T-helper 9 cell (primary cell): ENCODE results near the gene HOXD8.

ENCODE experiments used
- DNase-seq: peaks from one replicate; pipeline ENCODE4 v3.0.0-alpha.2; 2020
- total RNA-seq, 2 donors: gene quantifications; one replicate each; lab custom pipeline; 2026; lab: John Stamatoyannopoulos, UW

HOXD8 gene
- total RNA-seq = 0 reads per million in 2 donors

DNA sequence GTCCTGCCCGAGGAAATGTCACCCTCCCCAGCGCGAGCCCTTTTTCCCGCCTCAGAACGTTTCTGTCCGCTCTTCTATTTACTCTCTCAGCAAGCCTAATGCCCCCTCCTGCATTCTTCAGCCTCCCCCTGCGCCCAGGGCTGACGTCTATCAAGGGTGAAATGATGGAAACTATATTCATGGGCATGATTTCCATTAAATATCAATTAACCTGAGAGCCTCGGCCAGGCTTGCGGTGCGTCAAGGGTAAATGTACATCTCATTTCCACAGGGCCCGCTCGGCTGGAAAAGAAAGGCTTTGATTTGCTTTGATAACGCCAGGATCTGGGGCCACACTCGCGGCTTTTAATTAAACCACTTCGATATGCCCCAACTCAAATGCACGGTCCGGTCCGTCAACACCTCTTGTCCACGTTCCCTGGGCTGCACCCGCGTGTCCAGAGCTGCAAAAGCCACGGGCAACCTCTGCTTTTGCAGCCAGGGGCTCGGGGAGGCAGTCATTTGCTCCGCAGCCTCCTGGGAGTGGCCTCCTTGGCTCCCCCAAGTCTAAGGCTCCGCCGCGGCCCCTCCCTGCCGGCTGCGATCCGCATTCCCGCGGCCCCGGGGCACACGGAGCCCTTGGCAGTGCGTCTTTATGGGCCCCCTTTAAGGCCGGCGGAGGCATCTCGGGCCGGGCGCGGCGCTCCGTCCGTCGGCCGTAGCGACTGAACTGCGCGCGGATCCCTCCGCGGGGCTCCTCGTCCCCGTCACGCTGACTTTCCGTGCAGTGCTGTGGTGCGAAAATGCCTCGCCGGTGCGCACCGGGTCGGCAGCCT lies at the start of gene HOXD8:
TSS of gene HOXD8 (plus strand) at position 724 of the 815 bp plus-strand sequence. CDS start 662 bp downstream, outside the sequence.
- no peak for DNase-seq

DNA sequence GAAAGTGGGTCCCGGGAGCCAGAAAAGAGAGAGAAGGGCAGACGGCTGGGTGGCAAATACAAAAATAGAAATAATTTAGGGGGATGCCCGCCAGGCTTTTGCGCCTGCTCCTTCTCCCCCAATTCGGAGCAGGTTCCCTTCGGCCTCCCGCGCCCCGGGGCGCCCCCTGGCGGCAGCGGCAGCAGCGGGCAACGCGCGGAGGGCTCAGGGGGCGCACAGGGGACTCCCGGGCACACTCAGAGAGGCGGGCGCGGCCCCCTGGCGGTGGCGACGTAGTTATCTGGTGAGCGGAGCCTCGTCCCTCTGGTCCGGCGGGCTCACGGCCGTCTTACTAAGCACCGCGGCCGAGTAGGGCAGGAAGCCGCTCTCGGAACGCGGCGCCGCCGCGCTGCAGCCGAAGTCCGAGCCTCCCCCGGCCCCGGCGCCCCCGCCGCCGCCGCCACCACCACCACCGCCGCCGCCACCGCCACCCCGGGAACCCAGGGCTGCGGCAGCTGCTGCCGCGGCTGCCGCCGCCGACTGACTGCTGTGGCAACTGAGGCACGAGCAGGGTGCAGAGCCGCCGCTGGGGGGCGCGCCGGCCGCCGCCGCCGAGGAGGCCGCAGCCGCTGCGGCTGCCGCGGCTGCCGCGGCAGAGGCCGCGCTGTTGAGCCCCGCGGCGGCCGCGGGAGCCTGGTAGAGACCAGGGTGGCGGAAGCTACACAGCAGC lies 49.5 kb upstream of the HOXD8 start:
- DNase-seq = no peak

DNA sequence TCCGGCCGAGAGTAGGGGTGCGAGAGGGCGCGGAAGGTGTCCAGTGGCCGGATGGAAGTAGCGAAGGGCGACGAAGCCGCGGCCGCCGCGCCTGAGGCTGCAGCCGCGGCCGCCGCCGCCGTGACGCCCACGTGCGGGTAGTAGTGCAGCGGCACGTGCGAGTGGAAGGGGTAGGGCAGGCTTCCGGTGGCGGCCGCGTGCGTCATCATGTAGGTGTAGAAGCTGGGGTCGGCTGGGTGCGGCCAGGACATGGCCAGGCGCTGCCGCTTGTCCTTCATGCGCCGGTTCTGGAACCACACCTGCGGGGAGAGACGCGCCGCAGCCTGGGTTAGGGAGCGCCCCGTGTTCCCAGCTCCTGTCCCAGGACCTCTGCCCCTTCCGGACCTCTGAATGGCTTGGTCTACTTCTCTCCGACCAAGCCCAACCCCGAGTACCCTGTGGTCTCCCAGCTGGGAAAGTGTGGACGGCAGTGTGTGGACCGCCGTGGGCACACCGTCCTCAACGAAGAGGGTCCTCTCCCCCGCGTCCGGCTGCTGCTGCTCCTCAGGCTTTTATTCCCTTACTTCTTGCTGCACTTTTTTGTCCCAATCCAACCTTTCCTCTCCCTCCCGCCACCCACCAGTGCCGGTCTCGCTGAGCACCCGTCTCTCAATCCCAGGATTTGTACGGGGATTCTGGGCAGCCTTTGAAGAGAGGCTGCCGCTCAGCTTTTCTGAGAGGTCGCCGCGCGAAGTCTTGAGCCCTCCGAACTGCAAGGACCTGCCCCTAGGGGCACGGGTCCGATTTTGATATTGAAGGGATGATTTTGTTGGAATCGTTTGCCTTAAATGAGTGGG lies 48.7 kb upstream of the HOXD8 start:
- DNase-seq = no peak

DNA sequence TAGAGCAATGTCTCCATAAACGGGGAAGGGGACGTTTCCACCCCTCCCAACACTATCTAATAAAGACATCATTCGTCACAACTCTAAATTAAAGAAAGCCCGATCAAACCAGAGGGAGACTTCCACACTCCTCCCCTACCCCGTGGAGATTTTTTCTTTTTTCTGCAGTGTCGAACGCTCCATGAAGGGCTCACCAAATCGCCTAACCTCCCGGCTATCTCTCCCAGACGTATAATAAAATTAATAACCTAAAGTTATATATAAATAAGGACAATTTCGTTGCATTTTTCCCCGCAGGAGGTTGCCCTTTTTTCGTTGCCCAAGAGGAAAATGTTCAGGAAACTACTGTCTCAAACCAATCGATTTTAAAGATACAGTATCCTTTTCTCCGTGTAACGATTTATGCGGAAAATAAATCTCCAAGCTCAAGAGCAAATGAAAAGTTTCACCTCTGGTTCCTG lies 48.1 kb upstream of the HOXD8 start:
- no peak for DNase-seq

DNA sequence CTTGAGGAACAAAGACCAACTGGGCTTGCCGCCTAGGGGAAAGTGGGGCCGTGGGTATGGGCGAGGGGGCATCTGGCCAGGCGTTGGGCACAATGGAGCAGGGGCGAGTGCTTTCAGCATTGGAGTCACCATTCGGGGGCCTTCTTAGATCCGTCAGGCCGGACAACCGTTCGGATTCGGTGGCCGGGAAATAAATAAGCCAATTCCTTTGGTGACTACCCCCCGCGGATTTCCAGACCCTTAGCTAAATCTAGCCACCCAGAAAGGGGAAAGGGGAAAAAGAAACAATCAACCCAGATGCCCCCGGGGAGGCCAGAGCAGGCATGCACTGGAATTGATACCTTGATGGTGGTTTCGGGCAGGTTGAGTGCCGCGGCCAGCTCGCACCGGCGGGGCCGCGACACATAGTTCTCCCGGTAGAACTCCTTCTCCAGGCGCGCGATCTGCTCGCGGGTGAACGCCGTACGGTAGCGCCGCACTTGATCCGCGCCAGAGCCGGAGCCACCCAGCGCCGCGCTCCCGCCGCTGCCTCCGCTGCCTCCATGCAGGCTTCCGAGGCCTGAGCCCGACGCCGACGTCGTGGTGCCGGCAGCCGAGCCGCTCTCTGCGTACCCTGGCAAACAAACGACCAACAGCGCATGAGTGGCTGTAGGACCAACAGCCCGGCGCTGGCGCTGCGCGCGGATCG lies 47.5 kb upstream of the HOXD8 start:
- DNase-seq = no peak

DNA sequence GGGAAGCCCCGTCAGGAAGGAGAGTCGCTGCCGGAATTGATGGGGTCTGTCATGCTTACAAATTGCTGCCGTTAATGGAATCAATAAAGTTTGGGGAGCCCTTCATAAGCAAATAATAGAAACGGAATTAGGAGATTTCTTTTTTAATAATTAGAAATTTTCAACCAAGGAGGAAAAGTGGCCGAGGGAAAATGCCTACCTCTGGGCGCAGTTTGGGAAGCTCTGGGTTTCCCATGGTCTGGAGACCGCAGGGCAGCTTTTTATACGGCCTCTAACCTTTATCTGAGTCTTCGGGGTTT lies 47.0 kb upstream of the HOXD8 start:
- no peak for DNase-seq

DNA sequence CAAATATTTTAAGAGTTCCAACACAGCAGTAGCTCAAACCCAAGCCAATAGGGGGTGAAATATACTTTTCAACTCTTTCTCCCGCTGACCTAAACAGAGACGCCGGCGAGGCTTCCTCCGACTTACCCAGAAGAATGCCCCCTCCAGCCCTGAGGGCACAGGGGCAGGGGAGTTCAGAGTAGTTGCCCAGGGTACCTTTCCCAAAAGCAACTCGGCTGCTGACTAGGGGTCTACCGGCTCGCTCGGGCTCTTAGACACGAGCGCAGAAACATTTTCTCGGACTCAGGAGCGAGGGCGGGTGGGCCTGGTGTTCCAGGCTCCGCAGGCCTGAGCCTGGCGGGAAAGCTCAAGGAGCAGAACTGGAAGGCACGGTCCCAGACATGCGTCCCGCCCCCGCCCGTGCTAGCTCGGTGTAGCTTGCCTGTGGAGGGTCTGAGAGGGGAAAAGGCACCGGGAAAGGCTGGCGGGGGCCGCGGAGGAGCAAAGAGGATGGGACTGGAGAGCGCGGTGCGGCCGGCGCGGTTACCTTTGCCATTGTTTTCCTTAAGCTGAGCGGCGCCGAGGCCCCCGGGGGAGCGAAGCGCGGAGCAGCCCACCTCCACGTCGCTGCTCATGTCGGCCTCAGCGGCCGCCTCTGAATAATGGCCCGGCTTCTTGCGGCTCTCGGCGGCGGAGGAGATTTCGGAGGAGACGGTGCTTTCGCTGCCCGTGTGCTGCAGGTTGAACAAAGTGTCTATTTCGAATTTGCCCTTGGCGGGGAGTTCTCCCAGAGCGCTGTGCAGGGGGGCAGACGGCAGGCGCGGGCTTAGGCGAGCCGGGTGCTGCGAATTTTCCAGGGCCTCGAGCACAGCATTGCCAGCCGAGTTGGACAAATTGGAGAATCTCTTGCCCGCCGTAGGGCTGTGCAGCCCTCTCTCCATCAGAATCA lies 46.4 kb upstream of the HOXD8 start:
- no peak for DNase-seq

DNA sequence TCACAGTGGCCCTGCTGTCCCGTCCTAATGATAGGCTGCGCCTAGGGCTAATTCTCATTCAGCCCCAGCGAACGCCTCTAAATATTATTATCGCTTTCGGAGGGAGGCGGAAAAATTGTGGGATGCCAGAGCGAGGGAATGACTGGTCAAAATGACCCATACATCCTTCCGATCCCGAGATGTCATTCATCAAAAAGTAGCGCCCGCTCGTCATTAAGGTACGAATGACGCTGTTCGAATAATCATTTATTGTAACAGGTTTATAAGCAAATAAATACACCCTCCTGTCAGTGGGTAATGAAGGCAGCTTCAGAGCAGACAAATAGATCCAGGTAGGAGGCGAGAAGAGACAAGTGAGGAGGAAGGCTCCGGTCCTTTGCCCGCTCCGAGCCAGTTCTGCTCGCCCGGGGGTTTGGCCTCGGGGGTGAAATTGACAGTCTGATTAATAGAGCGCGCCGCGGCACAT lies 45.7 kb upstream of the HOXD8 start, which contains the start of gene EVX2:
TSS of gene EVX2 (minus strand) at position 167 of the 466 bp plus-strand sequence. CDS start 186 bp downstream, outside the sequence.
- DNase-seq = no peak

DNA sequence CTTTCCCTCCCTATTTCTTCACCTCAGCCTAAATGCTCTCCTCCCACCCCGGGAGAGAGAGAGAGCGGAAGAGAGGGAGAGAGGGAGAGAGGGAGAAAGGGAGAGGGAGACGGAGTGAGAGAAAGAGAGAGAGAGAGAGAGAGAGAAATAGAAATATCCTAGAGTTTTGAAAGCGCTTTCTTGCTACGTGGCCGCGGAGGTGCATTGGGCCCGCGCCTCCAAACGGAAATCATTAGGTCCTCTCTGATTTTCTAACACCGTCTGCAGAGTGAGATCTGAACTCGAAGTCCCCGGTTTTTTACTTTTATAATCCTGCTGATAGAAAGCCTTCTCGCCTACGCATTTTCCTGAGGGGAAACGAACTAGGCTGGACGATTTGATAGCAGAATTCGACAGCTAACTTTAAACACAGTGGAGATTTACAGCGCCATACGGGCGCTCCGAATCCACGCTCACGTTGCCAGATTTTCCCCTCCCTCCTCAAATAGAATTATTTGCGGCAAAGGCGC lies 44.8 kb upstream of the HOXD8 start:
- DNase-seq = no peak

DNA sequence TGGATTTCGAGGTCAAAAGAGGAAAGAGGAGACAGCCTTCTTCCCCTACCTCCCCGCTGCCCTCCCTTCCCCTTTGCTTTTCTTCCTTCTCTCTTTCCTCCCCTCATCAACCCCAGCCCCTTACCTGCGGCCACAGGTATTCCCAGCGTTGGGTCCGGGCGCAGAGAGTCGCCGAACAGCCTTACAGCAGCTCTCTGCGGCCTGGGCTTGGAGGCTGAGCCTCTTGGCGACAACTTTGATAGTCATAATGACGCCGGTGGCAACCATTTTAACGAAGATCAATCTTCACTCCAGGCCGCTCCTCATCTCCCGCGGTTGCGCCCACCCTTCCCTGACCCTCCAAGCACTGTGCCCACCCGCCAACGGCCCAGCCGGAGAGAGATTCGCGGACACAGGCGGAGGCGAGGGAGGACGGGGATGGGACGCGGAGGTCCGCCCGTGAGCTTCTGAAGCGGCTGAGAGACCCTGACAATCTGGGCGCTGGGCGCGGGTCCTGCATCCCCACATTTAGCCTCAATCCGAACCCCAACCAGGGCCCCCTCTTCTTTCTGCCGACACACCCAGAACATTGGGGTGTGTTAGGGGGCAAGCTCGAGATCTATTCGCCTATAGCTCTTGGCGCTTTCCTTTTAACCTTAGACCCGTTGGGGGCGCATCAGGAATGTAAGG lies 44.3 kb upstream of the HOXD8 start:
- no peak for DNase-seq

DNA sequence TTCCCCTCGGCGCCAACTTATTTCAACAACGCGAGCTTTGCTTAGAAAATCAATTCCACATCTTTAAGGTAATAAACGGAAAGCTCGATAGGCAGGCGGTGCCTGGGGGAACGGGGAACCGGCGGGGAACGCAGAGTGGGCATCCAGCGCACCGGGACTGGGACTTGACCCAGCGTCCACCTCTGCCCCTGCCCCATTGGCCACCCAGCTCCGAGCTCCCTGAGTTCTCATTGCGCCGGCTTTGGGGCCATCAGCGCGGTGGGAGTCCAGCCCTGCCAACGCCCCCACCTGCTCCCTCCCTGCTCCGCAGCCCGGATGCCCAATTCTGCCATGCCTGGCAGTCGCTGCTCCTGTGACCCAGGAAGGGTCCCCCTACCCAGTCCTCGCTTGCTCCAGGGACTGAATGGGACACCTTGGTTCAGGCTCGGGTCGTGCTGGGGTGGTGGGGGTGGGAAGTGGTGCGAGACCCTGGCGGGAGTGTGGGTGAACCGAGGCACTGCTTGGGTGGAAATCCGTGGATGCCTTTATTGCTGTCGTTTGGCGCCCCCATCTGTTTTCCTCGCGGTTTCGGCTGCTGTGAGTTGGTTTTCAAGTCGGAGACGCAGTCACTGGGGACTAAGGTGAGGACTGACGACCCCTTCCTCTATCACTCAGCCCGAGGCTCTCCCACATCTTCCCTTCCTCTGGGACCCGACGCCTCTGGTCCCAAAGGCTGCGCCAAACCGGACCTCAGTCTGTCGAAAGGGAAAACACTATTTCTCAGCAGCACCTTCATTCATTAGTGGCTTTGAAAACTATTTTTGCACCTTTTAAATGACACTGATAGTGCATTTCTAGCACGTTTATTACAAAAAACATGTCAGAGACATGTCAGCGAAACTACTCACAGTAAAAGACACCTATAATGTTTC lies 43.4 kb upstream of the HOXD8 start:
- no peak for DNase-seq

DNA sequence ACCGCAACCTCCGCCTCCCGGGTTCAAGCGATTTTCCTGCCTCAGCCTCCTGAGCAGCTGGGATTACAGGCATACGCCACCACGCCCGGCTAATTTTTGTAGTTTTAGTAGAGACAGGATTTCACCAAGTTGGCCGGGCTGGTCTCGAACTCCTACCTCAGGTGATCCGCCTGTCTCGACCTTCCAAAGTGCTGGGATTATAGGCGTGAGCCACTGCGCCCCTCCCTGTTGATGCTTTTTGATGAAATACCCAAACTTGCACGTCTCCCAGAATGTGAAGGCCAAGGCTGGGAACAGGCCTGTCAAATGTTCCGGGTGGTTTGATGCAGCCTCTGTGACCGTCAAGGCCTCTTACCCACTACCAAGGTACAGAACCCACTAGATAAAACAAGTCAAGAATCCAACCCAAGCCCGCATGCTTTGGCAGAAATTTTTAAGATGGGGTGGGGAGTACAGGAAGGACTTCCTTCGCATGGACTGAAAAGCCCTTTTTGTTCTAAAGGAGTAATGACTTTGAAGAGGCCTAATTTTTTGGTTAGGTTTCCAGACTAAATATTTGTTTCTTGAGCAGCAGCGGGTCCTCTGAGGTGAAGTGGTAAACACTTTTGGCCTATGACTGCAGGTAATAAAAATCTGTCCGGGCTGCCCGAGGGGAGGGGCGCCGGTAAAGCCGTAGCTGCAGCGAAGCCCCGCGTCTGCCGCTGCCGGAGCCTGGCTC lies 42.0 kb upstream of the HOXD8 start:
- no peak for DNase-seq

DNA sequence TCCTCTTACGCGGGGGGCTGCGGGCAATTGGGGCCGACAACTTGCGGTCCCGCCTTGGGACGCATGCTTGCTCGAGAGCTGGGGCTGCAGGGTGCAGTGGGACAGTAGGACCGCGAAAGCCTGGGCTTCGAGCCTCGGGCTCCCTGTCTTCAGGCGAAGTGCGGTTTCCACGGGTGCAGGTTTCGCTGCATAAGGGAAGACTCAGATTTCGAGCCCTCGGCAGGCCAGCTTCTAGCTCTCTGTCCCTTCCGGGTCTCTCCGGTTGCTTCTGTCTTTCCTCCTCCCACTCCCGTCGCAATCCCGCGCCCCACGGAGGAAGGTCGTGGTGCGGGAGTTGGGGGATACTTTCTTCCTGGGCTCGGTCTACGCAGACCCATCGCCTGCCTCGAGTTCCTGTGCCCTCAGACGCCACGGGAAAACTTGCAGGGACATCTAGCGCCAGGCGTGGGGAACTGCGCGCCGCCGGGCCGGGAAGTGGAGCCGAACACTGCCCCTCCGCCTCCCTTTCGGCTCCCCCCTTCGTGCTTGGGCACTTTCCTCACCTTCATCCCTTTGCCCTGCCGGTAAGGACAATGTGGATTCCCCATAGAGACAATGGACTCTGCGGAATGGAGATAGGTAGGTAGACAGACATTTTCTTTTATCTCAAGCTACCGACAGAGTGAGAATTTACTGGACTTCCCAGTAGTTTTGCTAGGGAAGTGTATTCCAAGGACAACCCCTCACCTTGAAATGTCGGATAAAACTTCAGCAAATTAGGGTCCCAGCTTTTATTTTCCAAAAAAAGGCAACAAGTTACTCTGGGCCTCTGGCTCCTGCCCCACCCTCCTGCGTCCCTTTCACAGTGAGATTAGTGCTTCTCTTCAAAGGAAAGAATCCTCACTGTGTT lies 41.2 kb upstream of the HOXD8 start:
- DNase-seq = no peak

DNA sequence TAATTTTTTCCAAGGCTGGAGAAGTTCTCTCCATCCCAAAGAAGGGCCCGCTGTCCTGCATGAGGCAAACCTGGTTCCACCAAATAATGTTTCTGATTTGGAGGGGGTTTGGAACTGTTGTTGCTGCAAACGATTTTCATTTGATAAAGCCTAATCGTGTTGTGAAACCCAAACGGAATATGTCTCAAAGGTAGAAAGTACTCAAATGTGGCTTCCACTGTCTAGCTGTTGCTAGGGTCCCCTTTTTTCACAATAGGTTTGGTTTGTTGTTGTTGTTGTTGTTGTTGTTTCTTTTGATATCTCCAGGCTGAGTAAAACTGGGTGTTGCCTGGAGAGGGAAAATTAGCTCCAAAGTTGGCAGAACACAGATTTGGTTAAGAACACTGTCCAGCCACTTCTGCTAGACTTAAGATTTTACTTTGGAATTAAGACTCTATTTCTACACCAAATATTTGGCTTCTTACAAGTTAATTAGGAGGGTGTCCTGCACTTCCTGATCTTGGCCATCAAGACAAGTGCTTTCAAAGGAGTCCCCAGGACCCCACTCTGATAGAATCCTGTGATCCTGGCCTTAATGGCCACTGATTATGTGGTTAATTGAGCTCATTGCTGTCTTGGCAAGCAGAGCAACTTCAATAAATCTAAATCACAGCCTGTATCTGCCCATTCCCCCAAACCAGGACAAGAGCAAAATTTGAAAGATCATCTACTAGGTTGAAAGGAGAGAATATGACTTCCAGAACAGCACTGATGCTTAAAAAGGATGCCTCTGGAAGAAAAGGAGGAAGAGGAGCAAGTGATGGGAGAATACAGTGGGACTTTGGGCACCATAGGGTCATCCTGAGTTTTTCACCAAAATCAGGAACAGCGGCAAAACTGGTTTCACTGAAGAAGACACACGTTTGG lies 40.3 kb upstream of the HOXD8 start:
- DNase-seq = no peak

DNA sequence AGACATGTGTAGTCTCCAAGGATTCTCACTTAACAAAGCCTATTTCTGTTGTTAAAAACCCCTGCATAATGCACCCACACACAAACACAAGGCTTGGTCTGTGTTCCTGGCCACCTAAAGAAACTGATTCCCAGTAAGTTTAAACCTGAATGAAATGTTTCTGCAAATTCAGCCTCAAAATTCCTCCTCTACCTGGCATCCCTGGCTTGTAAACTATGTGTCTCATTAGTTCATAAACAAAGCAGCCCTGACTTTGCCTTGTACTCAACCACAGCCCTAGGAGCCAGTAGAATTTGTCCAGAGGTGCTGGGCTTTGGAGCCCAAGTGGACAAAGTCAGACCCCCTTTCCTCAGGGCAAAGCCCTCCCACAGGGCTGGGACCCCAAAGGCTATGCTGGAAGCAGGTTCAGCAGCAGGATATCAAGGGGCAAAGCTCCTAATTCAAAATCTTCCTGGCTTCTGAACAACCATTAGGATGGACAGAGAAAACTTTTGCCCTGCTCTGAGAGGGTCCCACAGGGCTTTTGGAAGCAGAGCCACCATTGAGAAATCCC lies 39.6 kb upstream of the HOXD8 start:
- no peak for DNase-seq

DNA sequence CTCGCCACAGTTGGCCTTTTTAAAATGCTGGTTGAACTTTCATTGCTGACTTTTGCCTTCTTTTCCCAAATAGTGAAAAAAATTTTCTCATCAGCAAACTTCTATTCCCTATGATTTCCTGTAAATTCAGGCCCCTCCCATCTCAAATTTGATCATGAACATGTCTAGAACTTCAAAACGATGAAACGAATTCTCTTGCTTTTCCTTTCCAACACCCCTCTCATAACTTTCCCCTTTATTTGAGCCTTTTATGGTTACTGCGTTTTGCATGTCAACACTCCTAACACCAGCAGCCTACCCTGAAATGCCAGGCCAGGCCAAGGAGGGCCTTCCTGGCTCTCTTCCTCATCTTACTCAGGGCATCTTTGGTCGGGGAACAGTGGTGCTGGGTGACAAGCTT lies 38.6 kb upstream of the HOXD8 start:
- DNase-seq = no peak
